ENCODE results near the gene POC1A. TPM values are rescaled to one million over a fixed set of nuclear protein-coding genes. Genes with fewer than 3 reads are reported as not detected.

The POC1A gene
- total RNA-seq, 2 experiments from 2014 or later = 21.2 to 23.5 TPM

DNA sequence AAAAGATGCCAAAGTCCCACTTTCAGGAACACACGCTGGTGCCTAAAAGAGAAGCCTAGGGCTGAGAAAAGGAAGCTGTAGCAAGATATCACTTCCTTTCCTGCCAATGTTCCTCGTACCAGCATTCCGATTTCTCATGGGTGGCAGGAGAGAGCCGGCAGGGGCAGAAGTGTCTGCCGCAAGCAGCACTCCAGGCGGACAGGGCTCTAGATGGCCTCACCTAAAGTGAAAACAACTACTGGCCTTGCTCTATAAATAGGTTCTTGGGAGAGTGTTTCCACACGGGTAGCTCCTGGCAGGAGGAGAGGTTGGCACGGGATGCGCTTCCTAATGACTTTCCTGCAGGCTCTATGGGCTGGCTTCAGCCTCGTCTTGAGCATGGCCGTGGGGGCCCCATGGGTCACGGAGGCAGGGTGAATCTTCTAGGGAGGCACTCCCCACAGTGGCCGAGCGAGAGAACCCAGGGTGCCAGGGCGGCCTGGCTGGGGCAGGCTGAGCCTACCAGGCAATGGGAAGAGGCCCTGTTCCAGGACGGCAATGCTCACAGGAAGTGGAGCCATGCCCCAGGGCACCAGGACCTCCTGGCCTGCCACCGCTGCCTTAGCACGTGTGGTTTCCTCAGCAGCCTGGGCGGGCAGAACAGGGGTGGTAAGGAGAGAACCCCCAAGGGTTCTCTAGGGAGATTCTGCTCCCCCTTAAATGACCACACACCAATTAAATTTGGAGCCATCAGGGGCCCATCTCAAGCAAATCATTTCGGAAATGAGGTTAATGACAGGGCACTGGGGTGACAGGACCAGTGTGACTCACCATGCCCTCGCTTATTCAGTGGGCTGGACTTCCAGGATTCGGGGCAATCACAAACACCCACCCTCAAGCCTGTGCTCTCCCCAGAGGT is 83.2 kb downstream of the POC1A start:
- ATAC-seq (peak; percentile 39), DNase-seq (no peak)
- POLR2A ChIA-PET = interaction anchor here (0.8 to 0.9 kb wide), 2 partner anchors 13 to 114 kb away, joined by 3 read pairs; no protein-coding TSS in a partner anchor
- CTCF ChIA-PET = no interaction called here
- TF ChIP-seq, protein P1, sequence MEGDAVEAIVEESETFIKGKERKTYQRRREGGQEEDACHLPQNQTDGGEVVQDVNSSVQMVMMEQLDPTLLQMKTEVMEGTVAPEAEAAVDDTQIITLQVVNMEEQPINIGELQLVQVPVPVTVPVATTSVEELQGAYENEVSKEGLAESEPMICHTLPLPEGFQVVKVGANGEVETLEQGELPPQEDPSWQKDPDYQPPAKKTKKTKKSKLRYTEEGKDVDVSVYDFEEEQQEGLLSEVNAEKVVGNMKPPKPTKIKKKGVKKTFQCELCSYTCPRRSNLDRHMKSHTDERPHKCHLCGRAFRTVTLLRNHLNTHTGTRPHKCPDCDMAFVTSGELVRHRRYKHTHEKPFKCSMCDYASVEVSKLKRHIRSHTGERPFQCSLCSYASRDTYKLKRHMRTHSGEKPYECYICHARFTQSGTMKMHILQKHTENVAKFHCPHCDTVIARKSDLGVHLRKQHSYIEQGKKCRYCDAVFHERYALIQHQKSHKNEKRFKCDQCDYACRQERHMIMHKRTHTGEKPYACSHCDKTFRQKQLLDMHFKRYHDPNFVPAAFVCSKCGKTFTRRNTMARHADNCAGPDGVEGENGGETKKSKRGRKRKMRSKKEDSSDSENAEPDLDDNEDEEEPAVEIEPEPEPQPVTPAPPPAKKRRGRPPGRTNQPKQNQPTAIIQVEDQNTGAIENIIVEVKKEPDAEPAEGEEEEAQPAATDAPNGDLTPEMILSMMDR (IDR thresholded peaks at IDR 0.05) = no peak
- no peak overlapping the region for H3K4me3 Mint-ChIP-seq
- no peak overlapping the region for H3K27ac Mint-ChIP-seq
- peaks cover 12% of the 10 kb centered on the region for H3K4me1 Mint-ChIP-seq (ENCODE audit: low read depth)
- H3K36me3 Mint-ChIP-seq (ENCODE audit: low read depth) = no peaks in the 10 kb centered on the region
- intact Hi-C loops (cut with micrococcal nuclease) = no loop called here
- H3K9me3 Mint-ChIP-seq = no peaks in the 10 kb centered on the region
- H3K27me3 Mint-ChIP-seq = no peaks in the 10 kb centered on the region

DNA sequence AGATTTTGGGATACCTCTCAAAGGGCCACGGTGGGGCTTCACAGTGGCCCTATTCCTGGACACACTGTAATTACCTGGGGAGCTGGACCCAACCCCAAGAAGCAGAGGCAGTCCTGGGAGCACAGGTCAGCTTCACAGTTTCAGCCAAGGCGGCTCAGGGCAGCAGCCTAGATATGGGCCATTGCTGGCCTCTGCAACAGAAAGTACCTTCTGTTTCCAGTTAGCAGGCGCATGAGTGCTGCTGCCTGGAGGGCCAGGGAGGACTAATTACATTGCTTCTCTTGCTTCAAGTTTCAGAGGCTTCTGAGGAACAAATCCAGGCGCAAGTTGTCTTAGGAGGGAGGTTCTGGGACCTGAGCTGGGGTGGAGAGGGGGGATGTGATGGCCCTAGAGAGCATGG is 84.4 kb downstream of the POC1A start:
- no peaks in the 10 kb centered on the region for H3K36me3 Mint-ChIP-seq (ENCODE audit: low read depth)
- no peak overlapping the region for H3K4me3 Mint-ChIP-seq
- H3K4me1 Mint-ChIP-seq (ENCODE audit: low read depth) = peaks cover 12% of the 10 kb centered on the region
- no peaks in the 10 kb centered on the region for H3K9me3 Mint-ChIP-seq
- DNase-seq (no peak), ATAC-seq (no peak)
- ChIA-PET CTCF (no interaction called here), POLR2A (interaction anchor here (0.8 kb wide), 1 partner anchor 12 kb away, joined by 3 read pairs; no protein-coding TSS in a partner anchor)
- peak overlapping the region; percentile 20 for H3K27ac Mint-ChIP-seq
- TF ChIP-seq, protein P1 (IDR thresholded peaks at IDR 0.05) = no peak
- intact Hi-C loops (cut with micrococcal nuclease) = no loop called here
- no peaks in the 10 kb centered on the region for H3K27me3 Mint-ChIP-seq

DNA sequence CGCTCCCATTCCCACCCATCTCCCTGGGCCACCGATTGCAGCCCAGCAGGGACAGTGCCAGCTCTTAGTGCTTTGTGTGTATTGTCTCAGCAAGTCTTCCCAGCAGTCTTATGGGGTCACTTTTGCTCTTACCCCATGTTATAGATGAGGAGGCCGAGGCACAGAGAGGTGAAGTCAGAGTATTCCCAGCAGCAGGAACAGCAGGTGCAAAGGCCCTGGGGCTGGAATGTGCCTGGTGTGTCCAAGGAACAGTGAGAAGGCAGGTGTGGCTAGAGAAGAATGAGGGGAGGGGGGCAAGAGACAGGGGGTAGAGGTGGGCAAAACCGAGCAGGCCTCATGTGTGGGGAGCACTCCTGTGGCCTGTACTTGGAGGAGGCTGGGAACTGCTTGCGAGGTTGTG is 85.1 kb downstream of the POC1A start:
- no peaks in the 10 kb centered on the region for H3K9me3 Mint-ChIP-seq
- no peak overlapping the region for H3K27ac Mint-ChIP-seq
- intact Hi-C loops (cut with micrococcal nuclease) = no loop called here
- H3K4me1 Mint-ChIP-seq (ENCODE audit: low read depth) = peaks cover 12% of the 10 kb centered on the region
- no peak for ATAC-seq
- no peak for DNase-seq
- no peaks in the 10 kb centered on the region for H3K36me3 Mint-ChIP-seq (ENCODE audit: low read depth)
- ChIA-PET POLR2A (no interaction called here), CTCF (no interaction called here)
- TF ChIP-seq, protein P1 (IDR thresholded peaks at IDR 0.05) = no peak
- H3K27me3 Mint-ChIP-seq = no peaks in the 10 kb centered on the region
- no peak overlapping the region for H3K4me3 Mint-ChIP-seq

DNA sequence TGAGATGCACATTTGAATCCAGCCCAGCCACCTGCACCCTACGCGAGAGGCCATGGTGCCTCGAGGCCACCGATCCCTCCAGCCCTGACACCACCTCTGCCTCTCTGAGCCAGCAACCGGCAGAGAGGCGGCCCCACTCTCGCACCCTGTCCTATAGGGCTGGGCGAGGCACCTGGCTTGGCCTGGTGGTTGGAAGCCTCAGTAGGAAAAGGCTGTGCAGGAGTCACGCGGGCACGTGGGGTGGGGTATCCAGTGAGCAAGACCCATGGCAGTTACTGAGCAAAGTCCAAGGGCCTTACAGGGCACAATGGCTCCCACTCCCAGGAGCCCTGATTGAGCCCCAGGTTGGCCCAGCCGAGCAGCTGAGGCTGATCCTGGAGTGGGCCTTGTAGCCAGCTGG is 85.5 kb downstream of the POC1A start:
- H3K27ac Mint-ChIP-seq = no peak overlapping the region
- H3K27me3 Mint-ChIP-seq = no peaks in the 10 kb centered on the region
- intact Hi-C loops (cut with micrococcal nuclease) = no loop called here
- POLR2A ChIA-PET = no interaction called here
- peaks cover 12% of the 10 kb centered on the region for H3K4me1 Mint-ChIP-seq (ENCODE audit: low read depth)
- H3K9me3 Mint-ChIP-seq = no peaks in the 10 kb centered on the region
- ATAC-seq (no peak), DNase-seq (no peak)
- H3K4me3 Mint-ChIP-seq = no peak overlapping the region
- TF ChIP-seq, protein P1 (IDR thresholded peaks at IDR 0.05) = no peak
- CTCF ChIA-PET = no interaction called here
- no peaks in the 10 kb centered on the region for H3K36me3 Mint-ChIP-seq (ENCODE audit: low read depth)

DNA sequence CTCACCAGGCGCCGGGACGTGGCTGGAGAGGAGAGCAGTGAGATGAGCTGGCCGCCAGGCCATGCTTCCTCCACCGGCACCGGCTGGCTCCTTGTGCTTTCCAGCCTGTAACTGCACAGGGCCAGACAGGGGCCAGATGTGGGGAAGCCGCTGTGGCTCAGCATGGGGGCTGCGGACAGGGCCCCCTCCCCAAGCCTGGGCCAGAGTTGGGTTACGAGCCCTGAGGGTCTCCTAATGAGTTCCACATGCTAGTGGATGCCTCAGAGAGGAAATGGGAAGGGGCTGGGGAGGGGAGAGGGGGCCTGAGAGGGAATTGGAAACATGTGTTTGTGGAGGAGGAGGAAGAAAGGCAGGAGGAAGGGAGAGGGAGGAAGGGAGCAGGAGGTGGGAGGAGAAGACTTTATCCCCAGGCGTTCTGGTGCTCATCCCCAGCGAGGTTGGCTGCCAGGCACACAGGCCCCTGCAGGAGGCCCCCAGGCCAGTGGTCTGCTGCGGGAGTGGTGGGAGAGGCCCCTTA is 86.1 kb downstream of the POC1A start:
- CTCF ChIA-PET = no interaction called here
- peaks cover 12% of the 10 kb centered on the region for H3K4me1 Mint-ChIP-seq (ENCODE audit: low read depth)
- TF ChIP-seq, protein P1 (IDR thresholded peaks at IDR 0.05) = no peak
- intact Hi-C loops (cut with micrococcal nuclease) = no loop called here
- H3K4me3 Mint-ChIP-seq = no peak overlapping the region
- POLR2A ChIA-PET = interaction anchor here (1.9 kb wide), 1 partner anchor 11 kb away, joined by 5 read pairs; the partner anchor contains the start of gene DUSP7
- no peaks in the 10 kb centered on the region for H3K36me3 Mint-ChIP-seq (ENCODE audit: low read depth)
- DNase-seq (no peak), ATAC-seq (no peak)
- no peaks in the 10 kb centered on the region for H3K9me3 Mint-ChIP-seq
- no peaks in the 10 kb centered on the region for H3K27me3 Mint-ChIP-seq
- H3K27ac Mint-ChIP-seq = no peak overlapping the region
